Activated CD8-positive, alpha-beta T cell treated with anti-CD3 and anti-CD28 coated beads for 36 hours (primary cell): ENCODE data around the gene STAG1. TPM values are rescaled to one million over a fixed set of nuclear protein-coding genes. Genes with fewer than 3 reads are reported as not detected.
"Not testable (repeated sequence)": the region's sequence is repeated elsewhere in the genome, so short reads cannot be mapped to it uniquely, and the experiment has no call there.

ENCODE experiments used
- ATAC-seq: fragments of 200-7000 bp; cut with Tn5 transposase; one replicate; pipeline ENCODE4 v1.10.0; 2021; ENCODE audit warnings: mild to moderate bottlenecking, moderate library complexity
- CTCF ChIA-PET: fragments of 350-600 bp; sonication (Branson Sonifier 250); formaldehyde crosslinking; loops from one replicate; lab custom pipeline; 2021; ENCODE audit warnings: antibody characterized with exemption; lab: Charles Lee
- POLR2A ChIA-PET: fragments of 350-600 bp; sonication (Branson Sonifier 250); formaldehyde crosslinking; loops from one replicate; lab custom pipeline; 2021; ENCODE audit warnings: antibody characterized with exemption; lab: Charles Lee
- DNase-seq: peaks from one replicate; pipeline ENCODE4 v3.0.0-alpha.2; 2020
- H3K27ac Mint-ChIP-seq: one replicate; pipeline ENCODE4 v1.8.0; 2021; ENCODE audit warnings: mild to moderate bottlenecking, mixed read lengths
- H3K27me3 Mint-ChIP-seq: one replicate; pipeline ENCODE4 v1.8.0; 2021; ENCODE audit warnings: mixed read lengths
- H3K36me3 Mint-ChIP-seq: one replicate; pipeline ENCODE4 v1.8.0; 2021; ENCODE audit warnings: low read depth, mixed read lengths
- H3K4me1 Mint-ChIP-seq: one replicate; pipeline ENCODE4 v1.8.0; 2021; ENCODE audit warnings: low read depth, mixed read lengths
- H3K4me3 Mint-ChIP-seq: one replicate; pipeline ENCODE4 v1.8.0; 2021; ENCODE audit warnings: mild to moderate bottlenecking, moderate library complexity, mixed read lengths
- H3K9me3 Mint-ChIP-seq: one replicate; pipeline ENCODE4 v1.8.0; 2021; ENCODE audit warnings: mixed read lengths
- CTCF ChIP-seq: fragments of 200-600 bp; IDR thresholded peaks from one replicate; pipeline ENCODE4 v1.8.0; 2022; ENCODE audit warnings: antibody characterized with exemption, mild to moderate bottlenecking
- intact Hi-C: fragments of 100-400 bp; cut with micrococcal nuclease; formaldehyde crosslinking; loops from one replicate; pipeline ENCODE4 v1.10.0; 2022
- total RNA-seq, 2 experiments: library from RNA; stranded (reverse); gene quantifications; one replicate each; pipeline ENCODE4 v1.2.3, GENCODE V29; 2021

STAG1 gene
- total RNA-seq, 2 experiments from 2014 or later = 32.5 to 32.8 TPM

- ChIA-PET CTCF (interaction anchor here (0.9 to 2.0 kb wide), 2 partner anchors 21 to 283 kb away, joined by 3 to 6 read pairs; partner anchors contain the start of gene STAG1), POLR2A (interaction anchor here (0.9 kb wide), 1 partner anchor 558 kb away, joined by 4 read pairs; no protein-coding TSS in a partner anchor)
- Mint-ChIP-seq H3K4me3 (no peak overlapping the region), H3K36me3 (peaks cover 5% of the 10 kb centered on the region), H3K9me3 (no peaks in the 10 kb centered on the region), H3K27ac (peak overlapping the region; percentile 14), H3K27me3 (no peaks in the 10 kb centered on the region), H3K4me1 (peaks cover 63% of the 10 kb centered on the region)
- no peak for DNase-seq
- no peak for TF ChIP-seq CTCF
- ATAC-seq = peak; percentile 57
- intact Hi-C loops = no loop called here
Observed at GRCh38 chr3:136730595-136731273, 21.4 kb downstream of the STAG1 start.

DNA sequence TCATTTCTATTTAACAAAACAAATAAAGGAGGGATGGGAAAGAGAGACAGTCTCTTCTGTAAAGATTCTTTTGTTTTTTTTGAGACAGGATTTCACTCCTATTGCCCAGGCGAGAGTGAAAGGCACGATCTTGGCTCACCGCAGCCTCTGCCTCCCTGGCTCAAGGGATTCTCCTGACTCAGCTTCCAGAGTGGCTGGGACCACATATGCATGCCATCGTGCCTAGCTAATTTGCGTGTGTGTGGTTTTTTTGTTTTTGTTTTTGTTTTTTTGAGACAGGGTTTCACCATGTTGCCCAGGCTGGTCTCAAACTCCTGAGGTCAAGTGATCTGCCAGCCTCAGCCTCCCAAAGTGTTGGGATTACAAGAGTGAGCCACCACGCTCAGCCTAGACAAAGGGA lies 23.3 kb downstream of the STAG1 start:
- Mint-ChIP-seq H3K27ac (no peak overlapping the region), H3K27me3 (no peaks in the 10 kb centered on the region), H3K4me1 (peaks cover 53% of the 10 kb centered on the region), H3K36me3 (peaks cover 4% of the 10 kb centered on the region), H3K4me3 (no peak overlapping the region), H3K9me3 (no peaks in the 10 kb centered on the region)
- ATAC-seq (no peak), DNase-seq (no peak)
- intact Hi-C loops = no loop called here
- no peak for TF ChIP-seq CTCF
- ChIA-PET CTCF (no interaction called here), POLR2A (interaction anchor here (0.9 kb wide), 1 partner anchor 24 kb away, joined by 3 read pairs; no protein-coding TSS in a partner anchor)

DNA sequence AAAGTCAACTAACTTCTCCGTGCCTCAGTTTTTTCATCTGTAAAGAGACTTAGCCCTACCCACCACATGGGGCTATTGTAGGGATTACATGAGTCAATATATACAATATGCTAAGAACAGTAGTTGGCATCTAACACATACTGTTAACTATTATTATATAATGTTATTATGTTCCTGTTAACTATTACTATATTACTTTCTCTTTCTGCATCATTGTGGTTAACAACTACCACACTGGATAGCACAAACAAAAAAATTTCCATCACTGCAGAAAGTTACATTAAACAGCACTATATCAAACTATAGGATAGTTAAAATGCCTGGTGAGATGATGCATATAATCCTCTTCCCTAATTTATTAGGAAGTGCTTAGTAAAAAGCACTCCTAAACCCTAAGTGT lies 23.7 kb downstream of the STAG1 start:
- H3K4me3 Mint-ChIP-seq = no peak overlapping the region
- H3K27me3 Mint-ChIP-seq = no peaks in the 10 kb centered on the region
- no peak for TF ChIP-seq CTCF
- peaks cover 4% of the 10 kb centered on the region for H3K36me3 Mint-ChIP-seq
- H3K4me1 Mint-ChIP-seq = peaks cover 53% of the 10 kb centered on the region
- CTCF ChIA-PET = no interaction called here
- ATAC-seq (peak; percentile 20), DNase-seq (no peak)
- POLR2A ChIA-PET = interaction anchor here (0.9 kb wide), 1 partner anchor 24 kb away, joined by 3 read pairs; no protein-coding TSS in a partner anchor
- no peak overlapping the region for H3K27ac Mint-ChIP-seq
- no peaks in the 10 kb centered on the region for H3K9me3 Mint-ChIP-seq
- intact Hi-C loops = no loop called here

GRCh38 chr3:136725468-136725867 lies 26.7 kb downstream of the STAG1 start:
- peaks cover 14% of the 10 kb centered on the region for H3K36me3 Mint-ChIP-seq
- H3K4me3 Mint-ChIP-seq = no peak overlapping the region
- TF ChIP-seq CTCF = no peak
- ChIA-PET CTCF (no interaction called here), POLR2A (no interaction called here)
- ATAC-seq = no peak
- peaks cover 35% of the 10 kb centered on the region for H3K4me1 Mint-ChIP-seq
- H3K27ac Mint-ChIP-seq = no peak overlapping the region
- no peaks in the 10 kb centered on the region for H3K27me3 Mint-ChIP-seq
- intact Hi-C loops = no loop called here
- no peak for DNase-seq
- H3K9me3 Mint-ChIP-seq = no peaks in the 10 kb centered on the region

DNA sequence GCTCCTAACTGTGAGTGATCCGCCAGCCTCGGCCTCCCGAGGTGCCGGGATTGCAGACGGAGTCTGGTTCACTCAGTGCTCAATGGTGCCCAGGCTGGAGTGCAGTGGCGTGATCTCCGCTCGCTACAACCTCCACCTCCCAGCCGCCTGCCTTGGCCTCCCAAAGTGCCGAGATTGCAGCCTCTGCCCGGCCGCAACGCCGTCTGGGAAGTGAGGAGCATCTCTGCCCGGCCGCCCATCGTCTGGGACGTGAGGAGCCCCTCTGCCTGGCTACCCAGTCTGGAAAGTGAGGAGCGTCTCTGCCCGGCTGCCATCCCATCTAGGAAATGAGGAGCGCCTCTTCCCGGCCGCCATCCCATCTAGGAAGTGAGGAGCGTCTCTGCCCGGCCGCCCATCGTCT lies 29.3 kb downstream of the STAG1 start:
- H3K4me1 Mint-ChIP-seq = peaks cover 31% of the 10 kb centered on the region
- POLR2A ChIA-PET = not testable (repeated sequence)

DNA sequence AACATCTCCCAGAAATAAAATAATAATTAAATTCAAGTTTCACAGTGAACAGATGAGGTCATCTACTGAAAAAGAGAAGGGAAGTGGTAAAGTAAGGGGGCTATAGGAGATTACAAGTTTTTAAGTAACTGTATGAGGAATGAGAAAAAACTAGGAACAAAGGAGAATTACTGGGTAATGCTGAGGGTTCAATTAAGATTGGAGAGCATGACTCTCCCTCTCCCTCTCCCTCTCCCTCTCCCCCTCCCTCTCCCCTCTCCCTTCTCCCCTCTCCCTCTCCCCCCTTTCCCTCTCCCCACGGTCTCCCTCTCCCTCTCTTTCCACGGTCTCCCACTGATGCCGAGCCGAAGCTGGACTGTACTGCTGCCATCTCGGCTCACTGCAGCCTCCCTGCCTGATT lies 29.8 kb downstream of the STAG1 start:
- CTCF ChIA-PET, intact Hi-C loops, ATAC-seq, H3K9me3 Mint-ChIP-seq, H3K27me3 Mint-ChIP-seq, DNase-seq, H3K27ac Mint-ChIP-seq, H3K4me3 Mint-ChIP-seq: not testable (repeated sequence)
- POLR2A ChIA-PET = interaction anchor here (0.6 kb wide), 1 partner anchor 44 kb away, joined by 3 read pairs; no protein-coding TSS in a partner anchor
- Mint-ChIP-seq H3K36me3 (peaks cover 30% of the 10 kb centered on the region), H3K4me1 (peaks cover 31% of the 10 kb centered on the region)

More for the DNA sequence above, 29.3 kb downstream of the STAG1 start:
- H3K36me3 Mint-ChIP-seq = peaks cover 30% of the 10 kb centered on the region
- CTCF ChIA-PET, H3K27me3 Mint-ChIP-seq, DNase-seq, H3K27ac Mint-ChIP-seq, H3K4me3 Mint-ChIP-seq, intact Hi-C loops, H3K9me3 Mint-ChIP-seq, ATAC-seq: not testable (repeated sequence)
